Measurements from ENCODE around the gene FGFR4.

DNA sequence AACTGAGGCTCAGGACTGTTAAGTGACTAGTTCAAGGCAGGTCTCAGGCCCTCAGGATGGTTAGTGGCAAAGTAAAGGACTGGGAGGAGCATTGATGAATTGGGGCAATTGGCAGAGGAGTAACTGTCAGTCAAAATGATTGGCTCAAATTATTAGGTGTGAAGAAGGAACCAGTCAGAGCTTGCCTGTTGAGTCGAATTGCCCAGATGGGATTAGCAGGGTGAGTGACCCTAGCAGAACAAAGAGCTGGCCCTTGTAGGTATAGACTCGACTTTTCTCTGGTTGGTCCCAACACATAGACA, 44.3 kb downstream of the FGFR4 start:
- TF ChIP-seq, protein P1, sequence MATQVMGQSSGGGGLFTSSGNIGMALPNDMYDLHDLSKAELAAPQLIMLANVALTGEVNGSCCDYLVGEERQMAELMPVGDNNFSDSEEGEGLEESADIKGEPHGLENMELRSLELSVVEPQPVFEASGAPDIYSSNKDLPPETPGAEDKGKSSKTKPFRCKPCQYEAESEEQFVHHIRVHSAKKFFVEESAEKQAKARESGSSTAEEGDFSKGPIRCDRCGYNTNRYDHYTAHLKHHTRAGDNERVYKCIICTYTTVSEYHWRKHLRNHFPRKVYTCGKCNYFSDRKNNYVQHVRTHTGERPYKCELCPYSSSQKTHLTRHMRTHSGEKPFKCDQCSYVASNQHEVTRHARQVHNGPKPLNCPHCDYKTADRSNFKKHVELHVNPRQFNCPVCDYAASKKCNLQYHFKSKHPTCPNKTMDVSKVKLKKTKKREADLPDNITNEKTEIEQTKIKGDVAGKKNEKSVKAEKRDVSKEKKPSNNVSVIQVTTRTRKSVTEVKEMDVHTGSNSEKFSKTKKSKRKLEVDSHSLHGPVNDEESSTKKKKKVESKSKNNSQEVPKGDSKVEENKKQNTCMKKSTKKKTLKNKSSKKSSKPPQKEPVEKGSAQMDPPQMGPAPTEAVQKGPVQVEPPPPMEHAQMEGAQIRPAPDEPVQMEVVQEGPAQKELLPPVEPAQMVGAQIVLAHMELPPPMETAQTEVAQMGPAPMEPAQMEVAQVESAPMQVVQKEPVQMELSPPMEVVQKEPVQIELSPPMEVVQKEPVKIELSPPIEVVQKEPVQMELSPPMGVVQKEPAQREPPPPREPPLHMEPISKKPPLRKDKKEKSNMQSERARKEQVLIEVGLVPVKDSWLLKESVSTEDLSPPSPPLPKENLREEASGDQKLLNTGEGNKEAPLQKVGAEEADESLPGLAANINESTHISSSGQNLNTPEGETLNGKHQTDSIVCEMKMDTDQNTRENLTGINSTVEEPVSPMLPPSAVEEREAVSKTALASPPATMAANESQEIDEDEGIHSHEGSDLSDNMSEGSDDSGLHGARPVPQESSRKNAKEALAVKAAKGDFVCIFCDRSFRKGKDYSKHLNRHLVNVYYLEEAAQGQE (IDR thresholded peaks at IDR 0.05; ENCODE audit: low read depth, low read length): no peak
- TF ChIP-seq EP300 (IDR thresholded peaks at IDR 0.05; ENCODE audit: borderline replicate concordance in 1 of 2, low read depth in 1 of 2, low read length in 1 of 2) (no peak), SIN3A (IDR thresholded peaks at IDR 0.05; ENCODE audit: borderline replicate concordance, low read depth, low read length) (no peak), YY1 (IDR thresholded peaks at IDR 0.05; ENCODE audit: low read depth) (no peak), POLR2AphosphoS5 (IDR thresholded peaks at IDR 0.05; ENCODE audit: low read depth, low read length) (no peak), RFX5 (IDR thresholded peaks at IDR 0.05; ENCODE audit: low read length) (no peak), FOSL2 (IDR thresholded peaks at IDR 0.05; ENCODE audit: borderline replicate concordance, low read depth) (no peak), NRF1 (IDR thresholded peaks at IDR 0.05; ENCODE audit: low read depth, low read length) (no peak), RAD21 (IDR thresholded peaks at IDR 0.05; ENCODE audit: low read length) (no peak)
- TF ChIP-seq, protein P2, sequence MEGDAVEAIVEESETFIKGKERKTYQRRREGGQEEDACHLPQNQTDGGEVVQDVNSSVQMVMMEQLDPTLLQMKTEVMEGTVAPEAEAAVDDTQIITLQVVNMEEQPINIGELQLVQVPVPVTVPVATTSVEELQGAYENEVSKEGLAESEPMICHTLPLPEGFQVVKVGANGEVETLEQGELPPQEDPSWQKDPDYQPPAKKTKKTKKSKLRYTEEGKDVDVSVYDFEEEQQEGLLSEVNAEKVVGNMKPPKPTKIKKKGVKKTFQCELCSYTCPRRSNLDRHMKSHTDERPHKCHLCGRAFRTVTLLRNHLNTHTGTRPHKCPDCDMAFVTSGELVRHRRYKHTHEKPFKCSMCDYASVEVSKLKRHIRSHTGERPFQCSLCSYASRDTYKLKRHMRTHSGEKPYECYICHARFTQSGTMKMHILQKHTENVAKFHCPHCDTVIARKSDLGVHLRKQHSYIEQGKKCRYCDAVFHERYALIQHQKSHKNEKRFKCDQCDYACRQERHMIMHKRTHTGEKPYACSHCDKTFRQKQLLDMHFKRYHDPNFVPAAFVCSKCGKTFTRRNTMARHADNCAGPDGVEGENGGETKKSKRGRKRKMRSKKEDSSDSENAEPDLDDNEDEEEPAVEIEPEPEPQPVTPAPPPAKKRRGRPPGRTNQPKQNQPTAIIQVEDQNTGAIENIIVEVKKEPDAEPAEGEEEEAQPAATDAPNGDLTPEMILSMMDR (IDR thresholded peaks at IDR 0.05): no peak
- TF ChIP-seq, protein P3, sequence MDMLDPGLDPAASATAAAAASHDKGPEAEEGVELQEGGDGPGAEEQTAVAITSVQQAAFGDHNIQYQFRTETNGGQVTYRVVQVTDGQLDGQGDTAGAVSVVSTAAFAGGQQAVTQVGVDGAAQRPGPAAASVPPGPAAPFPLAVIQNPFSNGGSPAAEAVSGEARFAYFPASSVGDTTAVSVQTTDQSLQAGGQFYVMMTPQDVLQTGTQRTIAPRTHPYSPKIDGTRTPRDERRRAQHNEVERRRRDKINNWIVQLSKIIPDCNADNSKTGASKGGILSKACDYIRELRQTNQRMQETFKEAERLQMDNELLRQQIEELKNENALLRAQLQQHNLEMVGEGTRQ (IDR thresholded peaks at IDR 0.05; ENCODE audit: borderline replicate concordance, low read depth, low read length): no peak
- TF ChIP-seq, protein P4, sequence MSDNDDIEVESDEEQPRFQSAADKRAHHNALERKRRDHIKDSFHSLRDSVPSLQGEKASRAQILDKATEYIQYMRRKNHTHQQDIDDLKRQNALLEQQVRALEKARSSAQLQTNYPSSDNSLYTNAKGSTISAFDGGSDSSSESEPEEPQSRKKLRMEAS (IDR thresholded peaks at IDR 0.05; ENCODE audit: low read depth): no peak
- TF ChIP-seq, protein P5, sequence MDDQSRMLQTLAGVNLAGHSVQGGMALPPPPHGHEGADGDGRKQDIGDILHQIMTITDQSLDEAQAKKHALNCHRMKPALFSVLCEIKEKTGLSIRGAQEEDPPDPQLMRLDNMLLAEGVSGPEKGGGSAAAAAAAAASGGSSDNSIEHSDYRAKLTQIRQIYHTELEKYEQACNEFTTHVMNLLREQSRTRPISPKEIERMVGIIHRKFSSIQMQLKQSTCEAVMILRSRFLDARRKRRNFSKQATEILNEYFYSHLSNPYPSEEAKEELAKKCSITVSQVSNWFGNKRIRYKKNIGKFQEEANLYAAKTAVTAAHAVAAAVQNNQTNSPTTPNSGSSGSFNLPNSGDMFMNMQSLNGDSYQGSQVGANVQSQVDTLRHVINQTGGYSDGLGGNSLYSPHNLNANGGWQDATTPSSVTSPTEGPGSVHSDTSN (IDR thresholded peaks at IDR 0.05): peak; percentile 28; the same call in 1 of the 2 replicates
